Hematopoietic multipotent progenitor cell treated with erythropoietin and hydrocortisone succinate and interleukin-3 and kit ligand, for 15 days (in vitro differentiated cells): ENCODE measurements around the gene AADACL4.
"Not testable (repeated sequence)": the region's sequence is repeated elsewhere in the genome, so short reads cannot be mapped to it uniquely, and the experiment has no call there.

Source experiments
- DNase-seq: peaks from one replicate; pipeline ENCODE4 v3.0.0-alpha.2; 2015; ENCODE audit warnings: low spot score

The AADACL4 gene

DNA sequence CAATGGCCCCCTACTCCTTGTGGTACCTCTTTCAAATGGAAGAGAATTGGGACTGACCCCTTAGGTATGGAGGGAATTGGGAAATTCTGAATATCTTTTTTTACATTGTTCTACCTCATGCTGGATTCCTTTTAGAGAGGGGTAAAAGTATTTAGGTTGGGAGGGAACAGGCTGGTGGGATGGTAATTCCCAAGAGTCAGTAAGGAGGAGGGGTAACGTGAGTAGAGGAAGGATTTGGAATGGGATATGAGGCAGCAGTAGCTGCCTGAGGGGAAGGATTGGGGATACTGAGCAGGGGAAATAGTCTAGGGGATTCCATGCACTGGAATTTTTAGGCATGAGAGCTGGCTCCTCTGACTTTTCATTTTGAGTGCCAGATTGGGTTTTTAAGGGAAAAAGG, 68.2 kb downstream of the AADACL4 start:
- no peak for DNase-seq

DNA sequence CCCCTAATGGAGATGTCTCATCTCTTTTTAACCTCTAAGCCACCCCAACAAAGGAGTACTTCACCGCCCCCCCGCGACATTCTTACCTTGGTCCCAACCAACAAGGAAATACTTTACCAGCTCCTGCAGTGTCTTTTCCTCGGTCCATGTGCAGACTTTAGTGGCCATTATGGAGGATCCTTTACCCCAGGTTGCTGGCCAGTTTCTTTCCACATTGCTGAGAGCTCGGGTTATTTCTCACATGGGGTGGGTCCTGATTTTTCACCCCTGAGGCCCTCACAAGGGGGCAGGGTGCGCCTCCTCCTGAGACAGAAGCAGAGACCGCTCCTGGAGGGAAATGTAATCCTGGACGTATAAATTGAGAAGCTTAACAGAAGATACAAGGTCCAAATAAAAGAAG, 69.0 kb downstream of the AADACL4 start:
- no peak for DNase-seq

DNA sequence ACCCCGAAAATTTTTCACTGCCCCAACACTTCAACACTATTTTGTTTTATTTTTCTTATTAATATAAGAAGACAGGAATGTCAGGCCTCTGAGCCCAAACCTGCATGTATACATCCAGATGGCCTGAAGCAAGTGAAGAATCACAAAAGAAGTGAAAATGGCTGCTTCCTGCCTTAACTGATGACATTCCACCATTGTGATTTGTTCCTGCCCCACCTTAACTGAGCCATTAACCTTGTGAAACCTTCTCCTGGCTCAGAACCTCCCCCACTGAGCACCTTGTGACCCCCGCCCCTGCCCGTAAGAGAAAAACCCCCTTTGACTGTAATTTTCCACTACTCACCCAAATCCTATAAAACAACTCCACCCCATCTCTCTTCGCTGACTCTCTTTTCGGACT, 69.8 kb downstream of the AADACL4 start:
- DNase-seq, result not testable (repeated sequence)

DNA sequence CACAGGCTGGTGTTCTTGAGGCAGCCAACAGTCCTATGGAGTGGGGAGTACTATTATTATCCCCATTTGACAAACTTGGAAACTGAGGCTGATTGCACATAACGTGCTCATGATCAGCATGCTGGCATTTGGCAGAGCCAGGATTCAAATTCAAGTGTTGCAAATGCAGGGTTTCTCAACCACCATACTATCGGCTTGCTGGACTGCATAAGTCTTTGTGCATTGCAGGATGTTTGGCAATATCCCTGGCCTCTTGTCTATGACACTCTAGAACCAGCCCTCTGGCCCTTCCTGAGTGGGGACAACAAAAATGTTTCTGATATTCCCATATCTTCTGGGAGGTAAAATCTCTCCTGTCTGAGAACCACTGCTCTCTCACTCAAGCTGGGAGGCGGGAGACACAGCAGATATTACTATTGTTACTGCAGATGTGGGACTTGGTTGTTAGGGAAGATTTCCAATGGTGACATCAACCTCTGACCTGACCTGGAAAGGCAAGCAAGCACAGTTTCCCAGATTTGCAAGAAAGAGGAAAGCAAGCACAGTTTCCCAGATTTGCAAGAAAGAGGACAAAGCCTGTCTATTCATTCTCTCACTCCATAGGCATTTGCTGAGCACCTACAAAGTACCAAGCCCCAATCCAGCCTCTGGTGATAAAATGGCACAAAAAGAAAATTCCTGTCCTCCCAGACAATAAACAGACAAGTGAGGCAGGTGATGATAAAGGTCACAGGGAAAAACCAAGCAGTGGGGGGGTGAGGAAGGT, 71.0 kb downstream of the AADACL4 start:
- no peak for DNase-seq

DNA sequence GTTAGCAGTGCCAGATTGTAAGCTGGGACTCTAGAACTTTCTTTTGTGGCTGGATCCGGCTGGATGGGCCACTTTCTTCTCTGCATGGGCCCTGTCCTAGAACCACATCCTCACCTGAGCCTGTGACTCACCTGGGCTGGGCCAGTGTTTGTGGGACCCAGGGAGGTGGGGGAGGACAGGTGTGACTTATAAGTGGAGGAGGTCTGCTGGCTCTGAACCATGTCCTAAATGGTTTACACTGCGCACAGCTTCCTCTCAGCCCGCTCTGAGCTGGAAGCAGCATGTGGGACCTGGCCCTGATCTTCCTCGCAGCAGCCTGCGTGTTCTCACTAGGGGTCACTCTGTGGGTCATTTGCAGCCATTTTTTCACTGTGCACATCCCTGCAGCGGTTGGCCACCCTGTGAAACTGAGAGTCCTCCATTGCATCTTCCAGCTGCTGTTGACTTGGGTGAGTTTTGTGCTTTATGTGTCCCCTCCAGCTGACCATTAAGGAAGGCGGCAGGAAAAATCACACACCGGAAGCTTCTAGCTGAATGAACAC, 72.1 kb downstream of the AADACL4 start, which contains the start of gene AADACL3:
TSS of gene AADACL3 (plus strand) at position 215 of the 542 bp plus-strand sequence. CDS start at position 282, 67 bp downstream.
- DNase-seq, result no peak
